ENCODE results near the gene DTX4.

Gene DTX4

GRCh38 chr11:59221441-59221840 is 49.5 kb downstream of the DTX4 start:
- DNase-seq = no peak

GRCh38 chr11:59222464-59223060 is 50.6 kb downstream of the DTX4 start:
- DNase-seq = peak in 1 of 2 donors; percentile 27

DNA sequence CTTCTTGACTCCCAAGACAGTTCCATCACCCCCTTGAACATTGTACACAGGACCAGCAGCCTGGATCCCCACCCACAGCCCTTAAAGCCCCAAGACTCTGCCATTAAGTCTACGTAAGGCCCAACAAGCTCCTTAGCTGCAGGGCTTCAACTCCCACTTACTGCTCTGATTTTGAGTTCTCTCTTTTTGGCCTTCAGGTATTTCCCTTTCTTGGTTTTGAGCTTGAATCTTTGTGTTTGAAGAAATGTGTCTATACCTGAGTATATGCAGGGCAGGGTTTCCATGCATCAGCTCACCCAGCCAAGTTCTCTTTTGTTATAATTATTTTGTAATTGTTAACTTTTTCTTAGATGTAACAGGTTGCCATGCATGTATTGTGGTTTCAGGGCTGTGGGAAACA is 51.2 kb downstream of the DTX4 start:
- DNase-seq = no peak

DNA sequence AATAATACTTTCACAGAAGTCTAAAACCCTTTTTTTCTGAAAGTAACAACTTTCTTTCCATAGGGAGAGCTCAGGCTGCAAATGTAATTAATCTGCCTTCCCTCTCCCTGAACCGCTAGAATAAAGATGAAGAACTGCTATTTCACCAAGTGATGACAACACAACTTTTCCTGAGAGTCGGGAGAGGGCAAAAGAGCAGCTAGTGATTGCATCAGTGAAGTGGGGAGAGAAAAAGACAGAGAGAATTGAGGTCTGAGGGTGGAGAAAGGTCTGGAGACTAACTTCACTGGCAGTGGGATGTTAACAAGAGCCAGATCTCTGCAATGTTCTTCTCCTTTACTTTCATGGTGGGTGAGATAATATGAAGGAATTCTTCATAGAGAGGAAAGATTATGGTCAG is 51.7 kb downstream of the DTX4 start:
- DNase-seq = no peak

DNA sequence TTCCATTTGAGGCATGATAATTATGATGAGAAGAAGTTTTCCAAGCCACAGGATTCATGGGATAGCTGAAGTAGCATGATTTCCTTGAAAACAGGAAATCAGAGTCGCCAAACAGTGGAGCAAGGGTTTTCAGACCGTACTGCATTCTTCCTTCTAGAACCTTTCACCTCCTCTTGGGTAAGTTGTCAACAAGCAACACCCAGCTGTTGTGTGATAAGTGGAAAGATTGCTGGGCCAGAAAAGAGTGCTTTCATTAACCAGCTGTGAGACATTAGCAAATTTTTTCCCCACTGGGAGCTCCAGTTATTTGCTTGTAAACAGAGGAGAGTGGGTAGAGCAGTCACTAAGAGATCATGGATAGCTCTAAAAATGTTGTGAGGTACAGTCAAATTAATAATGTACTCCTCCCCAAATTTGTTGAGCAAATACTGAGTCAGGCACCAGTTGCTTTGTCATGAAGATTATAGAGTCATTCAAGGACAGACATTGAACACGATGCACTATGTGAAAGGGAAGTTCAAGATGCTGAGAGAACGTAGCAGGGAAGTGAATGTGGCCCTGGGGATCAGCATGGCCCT is 52.5 kb downstream of the DTX4 start:
- no peak for DNase-seq

GRCh38 chr11:59225017-59225416 is 53.1 kb downstream of the DTX4 start:
- no peak for DNase-seq

- DNase-seq = no peak
Measured at GRCh38 chr11:59226396-59226795, 54.5 kb downstream of the DTX4 start.

- no peak for DNase-seq
Measured at GRCh38 chr11:59240322-59240721, 68.4 kb downstream of the DTX4 start.

DNA sequence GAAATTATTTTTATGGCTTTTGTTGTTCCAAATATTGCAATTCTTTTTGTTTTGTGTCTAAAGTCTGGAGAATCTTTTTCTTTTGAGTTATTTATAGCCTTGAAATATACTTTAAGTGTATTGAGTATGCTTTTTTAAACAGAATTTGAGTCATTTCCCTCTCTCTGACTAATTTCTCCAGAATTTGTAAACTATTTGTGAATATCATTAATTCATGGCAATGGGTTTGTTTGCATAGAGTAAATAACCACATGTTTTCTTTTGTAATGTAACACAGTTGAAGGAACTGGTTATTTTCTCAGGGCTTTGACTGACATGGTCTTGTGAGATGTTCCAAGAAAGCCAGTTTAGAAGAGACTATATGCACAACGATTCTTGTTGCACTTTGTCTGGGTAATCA is 71.7 kb downstream of the DTX4 start:
- no peak for DNase-seq

DNA sequence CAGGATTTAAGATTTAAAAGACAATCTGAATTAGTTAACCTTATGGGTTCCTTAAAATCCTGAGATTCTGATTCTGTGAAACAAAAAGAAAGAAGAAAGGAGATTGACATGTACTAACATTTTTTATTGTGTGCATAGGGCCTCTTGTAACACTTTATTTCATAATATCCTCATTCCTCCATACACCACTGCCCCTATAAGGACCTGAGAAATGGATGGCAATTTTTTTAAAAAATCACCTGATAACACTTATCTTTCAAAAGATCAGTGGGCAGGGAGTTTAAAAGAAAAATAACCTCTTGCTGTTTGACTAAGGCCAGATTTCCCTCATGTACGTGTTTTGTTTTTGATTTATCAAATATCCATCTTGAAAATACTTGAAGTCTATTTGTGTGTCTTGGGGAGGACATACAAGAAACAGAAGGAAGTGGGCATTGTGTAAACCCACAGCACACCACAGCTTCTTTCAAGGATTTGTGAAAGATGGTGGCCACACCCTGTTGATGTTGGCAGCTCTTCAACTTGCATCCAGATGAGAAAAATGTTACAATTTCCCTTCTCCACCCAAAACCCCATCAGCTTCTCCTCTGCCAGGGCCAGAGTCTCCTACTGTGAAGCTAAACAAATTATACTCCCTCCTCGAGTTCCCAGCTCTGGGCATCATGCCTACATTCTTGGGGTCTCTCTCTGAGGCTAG is 75.7 kb downstream of the DTX4 start:
- peak; percentile 19 to 30 for DNase-seq

- no peak for DNase-seq
Measured at GRCh38 chr11:59249535-59249934, 77.6 kb downstream of the DTX4 start.

DNA sequence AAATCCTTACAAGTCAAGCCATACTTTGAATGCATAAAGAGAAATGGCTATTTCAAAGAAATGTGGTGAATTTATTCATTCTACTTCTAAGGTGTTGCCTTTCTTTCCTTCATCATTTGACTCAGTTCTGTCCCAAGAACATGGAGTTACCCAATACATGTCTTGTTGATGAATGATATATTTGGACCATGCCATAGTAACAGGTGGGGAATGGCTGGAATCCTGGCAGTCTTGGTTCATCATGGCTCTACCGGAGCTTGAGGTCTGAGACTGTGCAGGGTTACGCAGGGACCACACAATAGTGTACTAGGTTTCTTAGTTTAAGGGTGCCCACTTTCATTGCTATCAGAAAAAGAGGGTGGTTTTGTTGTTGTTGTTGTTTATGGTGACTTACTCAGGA is 81.1 kb downstream of the DTX4 start:
- DNase-seq = no peak

DNA sequence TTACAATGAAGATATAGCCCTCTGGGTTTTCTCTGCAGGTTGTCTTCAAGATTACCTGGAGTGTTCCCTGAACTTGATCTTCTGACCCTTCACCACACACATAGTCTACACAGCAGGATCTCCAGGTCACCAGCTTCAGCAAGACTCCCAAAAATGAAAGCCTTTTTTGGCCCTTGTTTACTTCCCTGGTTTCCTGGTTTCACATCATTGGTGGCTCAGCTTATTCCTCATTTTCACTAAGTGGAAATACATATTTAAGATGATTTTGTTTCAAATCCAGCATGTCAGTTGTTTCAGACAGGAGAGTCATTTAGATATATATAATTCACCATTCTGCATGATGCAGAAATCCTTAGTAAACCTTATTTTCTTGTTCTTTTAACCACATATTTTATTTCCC is 82.4 kb downstream of the DTX4 start:
- no peak for DNase-seq

DNA sequence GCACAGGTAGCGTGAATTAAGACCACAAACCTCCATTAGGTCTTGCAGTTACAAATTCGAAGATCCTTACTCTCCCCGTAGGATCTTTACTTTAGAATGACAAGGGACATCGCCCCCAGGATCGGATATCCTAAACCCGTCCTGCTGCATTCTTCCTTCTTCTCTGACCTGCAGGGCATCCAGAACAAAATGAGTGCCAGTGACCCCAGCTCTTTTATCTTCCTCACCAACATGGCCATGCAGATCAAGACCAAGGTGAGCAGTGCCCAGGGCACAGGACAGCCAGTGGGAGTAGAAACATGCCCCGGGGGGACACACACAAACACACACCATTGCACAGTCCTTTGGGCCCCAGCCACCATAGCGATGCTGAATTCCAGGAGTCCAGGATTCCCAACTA is 83.3 kb downstream of the DTX4 start:
- no peak for DNase-seq

Data from CD4-positive, alpha-beta T cell treated with Interferon alpha-2 for 1 hour (primary cell).